IMR-90 (cell line): Measurements from ENCODE around the gene ADARB2. TPM values are rescaled to one million over a fixed set of nuclear protein-coding genes. Genes with fewer than 3 reads are reported as not detected.

Experiments
- ATAC-seq: fragments of 200-7000 bp; cut with Tn5 transposase; 2 replicates; pipeline ENCODE4 v1.9.1; 2020; ENCODE audit warnings: low read depth, mild to moderate bottlenecking, moderate library complexity
- BruUV-seq: library from RNA; stranded (reverse); fragments of 400-500 nt; replicated peaks from 2 replicates; lab custom pipeline; 2021; lab: Mats Ljungman, UMichigan
- CTCF ChIA-PET: fragments of 300-600 bp; formaldehyde crosslinking; extraction: SDS; loops from one replicate; lab custom pipeline; 2021; ENCODE audit warnings: antibody characterized with exemption; lab: Yijun Ruan, JAX
- POLR2A ChIA-PET: fragments of 300-600 bp; sonication (Branson Sonifier 250); formaldehyde crosslinking; loops from one replicate; lab custom pipeline; 2022; ENCODE audit warnings: antibody characterized with exemption; ENCODE audit not compliant: unreplicated experiment; lab: Charles Lee
- DNase-seq: peaks from one replicate; pipeline ENCODE4 v3.0.0; 2013
- H2AFZ ChIP-seq: replicated peaks from 2 replicates; pipeline ENCODE3; 2013; ENCODE audit warnings: low read length, mild to moderate bottlenecking; ENCODE audit not compliant: poor library complexity
- H2AK5ac ChIP-seq: 2 replicates; pipeline ENCODE4 v1.6.1; 2013; ENCODE audit warnings: low read depth, low read length, inconsistent platforms
- H2AK9ac ChIP-seq: replicated peaks from 2 replicates; pipeline ENCODE3; 2013; ENCODE audit warnings: mild to moderate bottlenecking, low read depth, low read length, moderate library complexity; ENCODE audit not compliant: poor library complexity
- H2BK120ac ChIP-seq: 2 replicates; pipeline ENCODE4 v1.6.1; 2013; ENCODE audit warnings: low read depth, low read length, inconsistent platforms
- H2BK15ac ChIP-seq: 3 replicates; pipeline ENCODE4 v1.6.1; 2013; ENCODE audit warnings: low read depth, low read length, inconsistent platforms
- H2BK20ac ChIP-seq: 2 replicates; pipeline ENCODE4 v1.6.1; 2013; ENCODE audit warnings: low read depth, mild to moderate bottlenecking, inconsistent platforms, low read length, moderate library complexity
- H2BK5ac ChIP-seq: 2 replicates; pipeline ENCODE4 v1.6.1; 2013; ENCODE audit warnings: mild to moderate bottlenecking, low read depth, low read length, inconsistent platforms; ENCODE audit not compliant: poor library complexity, severe bottlenecking
- H3K14ac ChIP-seq: replicated peaks from 2 replicates; pipeline ENCODE4 v1.6.1; 2013; ENCODE audit warnings: low read depth, low read length, inconsistent platforms
- H3K18ac ChIP-seq: 2 replicates; pipeline ENCODE4 v1.6.1; 2013; ENCODE audit warnings: low read depth, low read length, control low read depth
- H3K23ac ChIP-seq: 2 replicates; pipeline ENCODE4 v1.6.1; 2013; ENCODE audit warnings: low read depth, low read length, inconsistent platforms
- H3K27ac ChIP-seq: 2 replicates; pipeline ENCODE4 v1.5.1; 2013; ENCODE audit warnings: mild to moderate bottlenecking, control low read depth, low read length; ENCODE audit not compliant: insufficient read depth
- H3K27me3 ChIP-seq: 2 replicates; pipeline ENCODE4 v1.6.1; 2013; ENCODE audit warnings: low read length; ENCODE audit not compliant: control insufficient read depth, insufficient read depth
- H3K36me3 ChIP-seq: 2 replicates; pipeline ENCODE4 v1.6.1; 2013; ENCODE audit warnings: low read length, mixed read lengths; ENCODE audit not compliant: control insufficient read depth, insufficient read depth
- H3K4ac ChIP-seq: 2 replicates; pipeline ENCODE4 v1.6.1; 2013; ENCODE audit warnings: low read depth, low read length, inconsistent platforms
- H3K4me1 ChIP-seq: 2 replicates; pipeline ENCODE4 v1.6.1; 2013; ENCODE audit warnings: low read length, mixed read lengths; ENCODE audit not compliant: control insufficient read depth, insufficient read depth
- H3K4me2 ChIP-seq: 2 replicates; pipeline ENCODE4 v1.6.1; 2013; ENCODE audit warnings: low read depth, mild to moderate bottlenecking, control low read depth, low read length, moderate library complexity
- H3K4me3 ChIP-seq: 2 replicates; pipeline ENCODE4 v1.5.1; 2013; ENCODE audit warnings: low read depth, mild to moderate bottlenecking, control low read depth, low read length, moderate library complexity; ENCODE audit not compliant: insufficient read depth
- H3K56ac ChIP-seq: 2 replicates; pipeline ENCODE4 v1.6.1; 2013; ENCODE audit warnings: low read length, inconsistent platforms; ENCODE audit not compliant: insufficient read depth; ENCODE audit errors: extremely low read depth
- H3K79me1 ChIP-seq, 2 experiments: 2 replicates each; pipeline ENCODE4 v1.6.1; 2013; ENCODE audit warnings: low read length in 2 of 2, inconsistent platforms in 1 of 2, low read depth in 1 of 2
- H3K9ac ChIP-seq: 2 replicates; pipeline ENCODE4 v1.6.1; 2013; ENCODE audit warnings: low read depth, low read length, control low read depth
- H3K9me1 ChIP-seq: 2 replicates; pipeline ENCODE4 v1.6.1; 2013; ENCODE audit warnings: low read length, inconsistent platforms; ENCODE audit not compliant: insufficient read depth
- H3K9me3 ChIP-seq: 2 replicates; pipeline ENCODE4 v1.6.1; 2013; ENCODE audit warnings: low read length; ENCODE audit not compliant: control insufficient read depth, insufficient read depth
- H4K20me1 ChIP-seq: 2 replicates; pipeline ENCODE4 v1.6.1; 2013; ENCODE audit warnings: low read length, inconsistent platforms; ENCODE audit not compliant: insufficient read depth
- H4K5ac ChIP-seq: 2 replicates; pipeline ENCODE4 v1.6.1; 2013; ENCODE audit warnings: mild to moderate bottlenecking, low read depth, low read length, control low read depth
- H4K8ac ChIP-seq, 2 experiments: 2 replicates each; pipeline ENCODE4 v1.6.1; 2013; ENCODE audit warnings: low read depth in 2 of 2, low read length in 2 of 2, control low read depth in 1 of 2, inconsistent platforms in 1 of 2
- H4K91ac ChIP-seq: 2 replicates; pipeline ENCODE4 v1.6.1; 2013; ENCODE audit warnings: low read depth, low read length, inconsistent platforms; ENCODE audit not compliant: insufficient read depth
- BHLHE40 ChIP-seq: fragments of 150-350 bp; IDR thresholded peaks from 2 replicates; pipeline ENCODE4 v1.6.1; 2016; ENCODE audit warnings: mild to moderate bottlenecking, low read depth, low read length
- CHD1 ChIP-seq: IDR thresholded peaks from 2 replicates; pipeline ENCODE4 v1.6.1; 2012; ENCODE audit warnings: low read depth, low read length, improper control_type of control experiment
- MAFK ChIP-seq: IDR thresholded peaks from 2 replicates; pipeline ENCODE4 v1.6.1; 2012; ENCODE audit warnings: low read depth, low read length, improper control_type of control experiment
- MXI1 ChIP-seq: IDR thresholded peaks from 2 replicates; pipeline ENCODE4 v1.6.1; 2012; ENCODE audit warnings: low read depth, mild to moderate bottlenecking, low read length, moderate library complexity, borderline replicate concordance
- SMC3 ChIP-seq: fragments of 150-350 bp; IDR thresholded peaks from 2 replicates; pipeline ENCODE4 v1.6.1; 2016; ENCODE audit warnings: low read depth, mild to moderate bottlenecking, antibody characterized with exemption, low read length, moderate library complexity
- WGBS, 2 experiments: methylation state at CpG; one replicate each; pipeline versions ENCODE4 v1.1.5 to v1.1.7; 2013; ENCODE audit warnings: missing lambda C conversion rate in 2 of 2; ENCODE audit not compliant: insufficient read length in 1 of 2; ENCODE audit errors: extremely low coverage in 2 of 2; 5-methylcytosine and 5-hydroxymethylcytosine counted together
- dilution Hi-C: fragments of 300-500 bp; cut with HindIII; formaldehyde crosslinking; loops from one replicate; pipeline ENCODE4 v1.14.3; 2018; ENCODE audit warnings: low sequenced_read_pairs; ENCODE audit not compliant: unreplicated experiment
- in situ Hi-C: fragments of 300-500 bp; cut with MboI; formaldehyde crosslinking; loops from 3 replicates; pipeline ENCODE4 v1.14.3; 2019; ENCODE audit warnings: low sequenced_read_pairs, inconsistent platforms, mixed read lengths
- intact Hi-C: fragments of 100-400 bp; cut with micrococcal nuclease; formaldehyde crosslinking; loops from 2 replicates; pipeline ENCODE4 v1.10.0; 2022
- polyA plus RNA-seq, 3 experiments: library from polyadenylated mRNA; depleted of rRNA; stranded (reverse); fragments of >200 nt; gene quantifications; 2 replicates each; pipeline ENCODE4 v1.2.3, GENCODE V29; 2012; ENCODE audit warnings: low replicate concordance in 1 of 3
- total RNA-seq: library from RNA; depleted of rRNA; stranded (reverse); fragments of >200 nt; gene quantifications from 2 replicates; pipeline ENCODE4 v1.2.3, GENCODE V29; 2012
- TF ChIP-seq, protein P1 (sequence below): fragments of 150-350 bp; IDR thresholded peaks from 2 replicates; pipeline ENCODE4 v1.6.1; 2017; ENCODE audit warnings: mild to moderate bottlenecking, antibody characterized with exemption, low read length, low read depth

ADARB2 gene
- total and polyA plus RNA-seq, 2 of the 4 experiments (the other 2 are of a cell fraction): not detected

DNA sequence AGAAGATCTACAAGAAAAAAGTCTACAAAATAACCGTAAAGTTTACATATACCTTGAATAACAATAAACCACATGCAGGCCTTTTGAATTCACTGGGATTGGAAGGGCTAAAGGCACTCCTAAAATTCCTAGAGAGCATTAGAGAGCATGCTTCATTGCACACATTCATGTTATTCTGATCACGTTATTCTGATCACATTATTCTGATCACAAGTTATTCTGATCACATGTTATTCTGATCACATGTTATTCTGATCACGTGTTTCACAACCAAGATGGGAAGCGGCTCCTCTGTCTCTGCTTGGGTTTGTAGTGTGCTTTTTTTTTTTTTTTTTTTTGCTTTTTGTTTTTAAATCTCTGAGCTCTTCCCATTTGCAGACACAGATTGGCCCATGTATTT lies 20.5 kb downstream of the ADARB2 start:
- no peak overlapping the region for H2BK15ac ChIP-seq
- intact Hi-C loops: no loop called here
- H2AK5ac ChIP-seq: no peak overlapping the region
- no peak overlapping the region for H4K8ac ChIP-seq
- no peak overlapping the region for H3K4me2 ChIP-seq
- no peaks in the 10 kb centered on the region for H3K79me1 ChIP-seq
- H3K4ac ChIP-seq: no peak overlapping the region
- no peaks in the 10 kb centered on the region for H3K27me3 ChIP-seq
- H2AK9ac ChIP-seq: no peak overlapping the region
- no peak overlapping the region for H2BK5ac ChIP-seq
- H3K9me3 ChIP-seq: peaks cover 26% of the 10 kb centered on the region
- no peak overlapping the region for H2BK20ac ChIP-seq
- H3K36me3 ChIP-seq: no peaks in the 10 kb centered on the region
- ATAC-seq (no peak), DNase-seq (no peak)
- no peak overlapping the region for H3K14ac ChIP-seq
- no TSS peak for BruUV-seq
- no peak overlapping the region for H4K91ac ChIP-seq
- H3K9ac ChIP-seq: no peak overlapping the region
- dilution Hi-C loops: no loop called here
- no peaks in the 10 kb centered on the region for H3K4me1 ChIP-seq
- POLR2A ChIA-PET: no interaction called here
- TF ChIP-seq SMC3 (no peak), MXI1 (no peak), MAFK (no peak), BHLHE40 (no peak), CHD1 (no peak)
- TF ChIP-seq, protein P1, sequence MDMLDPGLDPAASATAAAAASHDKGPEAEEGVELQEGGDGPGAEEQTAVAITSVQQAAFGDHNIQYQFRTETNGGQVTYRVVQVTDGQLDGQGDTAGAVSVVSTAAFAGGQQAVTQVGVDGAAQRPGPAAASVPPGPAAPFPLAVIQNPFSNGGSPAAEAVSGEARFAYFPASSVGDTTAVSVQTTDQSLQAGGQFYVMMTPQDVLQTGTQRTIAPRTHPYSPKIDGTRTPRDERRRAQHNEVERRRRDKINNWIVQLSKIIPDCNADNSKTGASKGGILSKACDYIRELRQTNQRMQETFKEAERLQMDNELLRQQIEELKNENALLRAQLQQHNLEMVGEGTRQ: peak; percentile 19; the same call in 1 of the 2 replicates
- H3K18ac ChIP-seq: no peak overlapping the region
- no peaks in the 10 kb centered on the region for H3K9me1 ChIP-seq
- in situ Hi-C loops: no loop called here
- WGBS, 2 experiments: no CpG with 5 or more reads among the region's 4 CpGs
- no peak overlapping the region for H3K23ac ChIP-seq
- H4K5ac ChIP-seq: no peak overlapping the region
- no peak overlapping the region for H2BK120ac ChIP-seq
- H4K20me1 ChIP-seq: no peaks in the 10 kb centered on the region
- H3K4me3 ChIP-seq: no peak overlapping the region
- H3K56ac ChIP-seq: no peak overlapping the region
- CTCF ChIA-PET: no interaction called here
- H3K27ac ChIP-seq: no peak overlapping the region
- H2AFZ ChIP-seq: no peak overlapping the region
